ENCODE results near the gene SLC44A2.

Gene SLC44A2

DNA sequence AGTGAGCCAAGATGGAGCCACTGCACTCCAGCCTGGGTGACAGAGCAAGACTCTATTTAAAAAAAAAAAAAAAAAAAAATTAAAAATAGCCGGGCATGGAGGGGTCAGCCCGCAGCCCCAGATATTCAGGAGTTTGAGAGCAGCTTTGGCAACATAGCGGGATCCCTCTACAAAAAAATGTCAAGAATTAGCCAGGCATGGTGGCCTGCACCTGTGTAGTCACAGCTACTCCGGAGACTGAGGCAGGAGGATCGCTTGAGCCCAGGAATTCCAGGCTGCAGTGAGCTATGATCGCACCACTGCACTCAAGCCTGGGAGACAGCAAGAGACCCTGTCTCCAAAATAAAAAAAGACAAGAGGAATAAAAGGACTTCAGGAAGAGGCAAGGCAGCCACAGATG, 39.0 kb upstream of the SLC44A2 start:
- no peaks in the 10 kb centered on the region; the same call in 1 of the 2 replicates for H3K27me3 ChIP-seq (replicated peaks; ENCODE audit: control insufficient read depth, insufficient read depth, low read length)
- no peak for TF ChIP-seq CTCF (IDR thresholded peaks at IDR 0.05; ENCODE audit: insufficient read depth, low read length, poor library complexity, severe bottlenecking)
- no peak for DNase-seq (ENCODE audit: extremely low read depth, insufficient read length)
- H3K36me3 ChIP-seq (ENCODE audit: control insufficient read depth, insufficient read depth, low read length), result no peaks in the 10 kb centered on the region
- H3K4me3 ChIP-seq (replicated peaks; ENCODE audit: low read depth, low read length), result no peak overlapping the region

DNA sequence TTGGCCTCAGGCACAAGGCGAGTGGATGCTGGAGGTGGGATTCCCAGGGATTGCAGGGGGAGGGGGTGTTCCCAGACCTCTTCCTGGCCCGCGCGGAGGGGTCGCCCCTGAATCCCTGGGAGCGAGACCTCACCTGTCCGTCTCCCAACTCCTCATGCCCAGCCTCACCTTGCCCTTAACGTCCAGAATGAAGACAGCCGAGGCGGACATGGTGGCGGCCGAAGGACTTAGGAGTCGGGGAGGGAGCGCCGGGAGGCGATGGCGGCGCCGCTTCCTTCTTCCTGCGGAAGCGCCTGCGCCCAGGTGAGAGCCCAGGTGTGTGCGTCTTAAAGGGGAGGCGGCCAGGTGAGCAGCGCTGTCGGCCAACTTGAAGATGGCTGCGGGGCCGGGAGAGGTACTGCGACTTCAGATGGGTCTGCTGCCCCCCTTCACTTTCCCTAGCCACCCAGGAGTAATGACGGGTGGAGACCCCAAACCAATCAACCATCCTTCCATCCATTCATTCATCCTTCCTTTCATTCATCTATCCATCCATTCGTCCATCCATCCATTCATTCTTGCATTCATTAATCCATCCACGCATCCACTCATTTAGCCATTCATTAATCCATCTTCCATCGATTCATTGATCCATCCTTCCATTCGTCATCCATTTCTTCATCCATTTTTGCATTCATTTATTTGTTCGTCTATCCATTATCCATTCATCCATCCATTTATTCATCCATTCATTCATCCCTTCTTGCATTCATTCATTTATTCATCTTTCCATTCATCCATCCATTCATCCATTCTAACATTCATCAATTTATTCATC, 38.1 kb upstream of the SLC44A2 start, which contains the start of gene AP1M2:
Gene AP1M2 (minus strand): TSS at position 291 of the 817 bp plus-strand sequence. CDS start 81 bp downstream, at position 210.
- DNase-seq (ENCODE audit: extremely low read depth, insufficient read length), result no peak
- no peak for TF ChIP-seq CTCF (IDR thresholded peaks at IDR 0.05; ENCODE audit: insufficient read depth, low read length, poor library complexity, severe bottlenecking)
- no peak within 1 kb of the TSS for H3K4me3 ChIP-seq (replicated peaks; ENCODE audit: low read depth, low read length)

DNA sequence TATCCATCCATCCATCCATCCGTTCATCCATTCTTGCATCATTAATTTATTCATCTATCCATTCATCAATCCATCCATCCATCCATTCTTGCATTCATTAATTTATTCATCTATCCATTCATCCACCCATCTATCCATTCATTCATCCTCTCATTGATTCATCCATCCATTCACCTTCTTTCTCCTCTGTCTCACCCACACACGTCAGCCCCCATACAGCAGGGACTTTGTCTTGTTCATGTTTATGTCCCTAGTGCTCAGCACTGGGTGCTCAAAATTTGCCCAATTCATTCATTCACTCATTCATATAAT, 37.6 kb upstream of the SLC44A2 start:
- no peak for DNase-seq (ENCODE audit: extremely low read depth, insufficient read length)
- no peaks in the 10 kb centered on the region for H3K36me3 ChIP-seq (ENCODE audit: control insufficient read depth, insufficient read depth, low read length)
- H3K4me3 ChIP-seq (replicated peaks; ENCODE audit: low read depth, low read length), result no peak overlapping the region
- TF ChIP-seq CTCF (IDR thresholded peaks at IDR 0.05; ENCODE audit: insufficient read depth, low read length, poor library complexity, severe bottlenecking), result no peak
- H3K27me3 ChIP-seq (replicated peaks; ENCODE audit: control insufficient read depth, insufficient read depth, low read length), result no peaks in the 10 kb centered on the region; the same call in 1 of the 2 replicates

More for the DNA sequence above, 38.1 kb upstream of the SLC44A2 start, which contains the start of gene AP1M2:
- Histone ChIP-seq H3K36me3 (ENCODE audit: control insufficient read depth, insufficient read depth, low read length) (no peaks in the 10 kb centered on the region), H3K27me3 (replicated peaks; ENCODE audit: control insufficient read depth, insufficient read depth, low read length) (no peaks in the 10 kb centered on the region; the same call in 1 of the 2 replicates)

GRCh38 chr19:10593148-10593547, 32.2 kb upstream of the SLC44A2 start:
- no peak for DNase-seq (ENCODE audit: extremely low read depth, insufficient read length)
- no peaks in the 10 kb centered on the region for H3K27me3 ChIP-seq (replicated peaks; ENCODE audit: control insufficient read depth, insufficient read depth, low read length)
- H3K36me3 ChIP-seq (ENCODE audit: control insufficient read depth, insufficient read depth, low read length), result no peaks in the 10 kb centered on the region
- no peak overlapping the region for H3K4me3 ChIP-seq (replicated peaks; ENCODE audit: low read depth, low read length)
- no peak for TF ChIP-seq CTCF (IDR thresholded peaks at IDR 0.05; ENCODE audit: insufficient read depth, low read length, poor library complexity, severe bottlenecking)

GRCh38 chr19:10593820-10594637, 31.3 kb upstream of the SLC44A2 start:
- Histone ChIP-seq H3K36me3 (ENCODE audit: control insufficient read depth, insufficient read depth, low read length) (no peaks in the 10 kb centered on the region), H3K27me3 (replicated peaks; ENCODE audit: control insufficient read depth, insufficient read depth, low read length) (no peaks in the 10 kb centered on the region), H3K4me3 (replicated peaks; ENCODE audit: low read depth, low read length) (no peak overlapping the region)
- peak; percentile 70 for DNase-seq (ENCODE audit: extremely low read depth, insufficient read length)
- TF ChIP-seq CTCF (IDR thresholded peaks at IDR 0.05; ENCODE audit: insufficient read depth, low read length, poor library complexity, severe bottlenecking), result no peak

All from GM06990 (cell line).